ENCODE results near the gene LRRC4. TPM values are rescaled to one million over a fixed set of nuclear protein-coding genes. Genes with fewer than 3 reads are reported as not detected.

Gene LRRC4
- total and polyA plus RNA-seq, 2 donors (not counting 3 experiments of a cell fraction or from before 2014, with no cell fraction given), result 3.8 to 4.2 TPM

GRCh38 chr7:128078309-128078708 is 47.1 kb upstream of the LRRC4 start:
- dilution Hi-C loops (cut with MboI; ENCODE audit: extremely low pct_ligation_motif_present, low sequenced_read_pairs) (no loop called here), intact Hi-C loops (cut with micrococcal nuclease) (no loop called here)
- Histone ChIP-seq H3K4me1 (ENCODE audit: control insufficient read depth, extremely low read depth, insufficient read depth, low read length) (peaks cover 18% of the 10 kb centered on the region), H3K27me3 (ENCODE audit: control insufficient read depth in 2 of 2, insufficient read depth in 2 of 2, low read length in 2 of 2) (no peaks in the 10 kb centered on the region), H3K9me1 (replicated peaks; ENCODE audit: control insufficient read depth, extremely low read depth, insufficient read depth, low read length) (no peaks in the 10 kb centered on the region), H3K4me3 (replicated peaks in 1 of 3; ENCODE audit: insufficient read depth in 1 of 3, low read depth in 1 of 3, low read length in 3 of 3) (no peak overlapping the region), H2AFZ (ENCODE audit: low read depth, low read length) (no peak overlapping the region), H3K9me3 (replicated peaks; ENCODE audit: control insufficient read depth, insufficient read depth, low read length) (no peaks in the 10 kb centered on the region), H3K27ac (ENCODE audit: insufficient read depth, low read depth, low read length) (no peak overlapping the region), H4K20me1 (replicated peaks; ENCODE audit: control insufficient read depth, extremely low read depth, insufficient read depth, low read length) (no peaks in the 10 kb centered on the region), H3K36me3 (ENCODE audit: control insufficient read depth in 2 of 2, extremely low read depth in 1 of 2, insufficient read depth in 2 of 2, low read length in 2 of 2) (peaks cover 3 to 20% of the 10 kb centered on the region in 2 experiments), H3K4me2 (ENCODE audit: insufficient read depth, low read length) (no peak overlapping the region), H3K79me2 (ENCODE audit: control insufficient read depth, insufficient read depth, low read length) (no peaks in the 10 kb centered on the region), H3K9ac (replicated peaks; ENCODE audit: extremely low read depth, insufficient read depth, low read length) (no peak overlapping the region)
- CTCF ChIA-PET, result interaction anchor here (1.0 to 1.9 kb wide), 2 partner anchors 25 to 370 kb away, joined by 3 to 8 read pairs; no protein-coding TSS in a partner anchor
- POLR2A ChIA-PET, result no interaction called here
- BruUV-seq (replicated peaks), result no TSS peak
- TF ChIP-seq POLR2A (IDR thresholded peaks at IDR 0.05; ENCODE audit: low read depth, low read length) (no peak), MYC (IDR thresholded peaks at IDR 0.05; ENCODE audit: low read depth, low read length) (no peak), CTCF (IDR thresholded peaks at IDR 0.05; ENCODE audit: extremely low read depth in 1 of 2, insufficient read depth in 1 of 2, low read depth in 1 of 2, low read length in 2 of 2) (no peak)
- TF ChIP-seq, protein P1, sequence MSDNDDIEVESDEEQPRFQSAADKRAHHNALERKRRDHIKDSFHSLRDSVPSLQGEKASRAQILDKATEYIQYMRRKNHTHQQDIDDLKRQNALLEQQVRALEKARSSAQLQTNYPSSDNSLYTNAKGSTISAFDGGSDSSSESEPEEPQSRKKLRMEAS (IDR thresholded peaks at IDR 0.05; ENCODE audit: insufficient read depth, insufficient read length), result no peak
- DNase-seq (ENCODE audit: low read depth, low spot score), result no peak
- no peak for FAIRE-seq

DNA sequence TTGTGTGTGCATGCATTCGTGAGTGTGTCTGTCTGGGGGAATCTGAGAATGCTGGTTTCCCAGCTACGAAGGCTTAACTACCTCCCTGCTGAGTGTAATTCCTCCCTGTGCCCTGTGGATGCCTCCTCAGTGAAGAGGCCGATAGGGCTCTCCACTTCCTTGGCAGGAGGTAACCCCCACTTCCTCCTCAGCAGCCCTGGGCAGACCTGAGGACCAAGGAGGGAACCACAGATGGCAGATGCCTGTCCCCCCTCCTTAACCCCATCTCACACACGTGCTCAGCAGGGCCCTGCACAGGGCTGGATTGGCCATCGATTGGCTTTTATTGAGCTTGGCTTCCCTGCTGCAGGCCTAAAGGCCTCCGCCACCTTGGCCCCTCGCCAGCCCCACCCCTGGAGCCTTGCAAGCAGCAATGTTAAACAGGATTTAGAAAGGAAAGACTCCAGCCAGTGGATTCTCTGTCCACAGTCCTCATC is 45.6 kb upstream of the LRRC4 start:
- Histone ChIP-seq H2AFZ (ENCODE audit: low read depth, low read length) (no peak overlapping the region), H3K4me1 (ENCODE audit: control insufficient read depth, extremely low read depth, insufficient read depth, low read length) (peaks cover 18% of the 10 kb centered on the region), H3K79me2 (ENCODE audit: control insufficient read depth, insufficient read depth, low read length) (no peaks in the 10 kb centered on the region), H3K9me3 (replicated peaks; ENCODE audit: control insufficient read depth, insufficient read depth, low read length) (no peaks in the 10 kb centered on the region), H3K9ac (replicated peaks; ENCODE audit: extremely low read depth, insufficient read depth, low read length) (no peak overlapping the region), H3K27ac (ENCODE audit: insufficient read depth, low read depth, low read length) (no peak overlapping the region), H3K36me3 (ENCODE audit: control insufficient read depth in 2 of 2, extremely low read depth in 1 of 2, insufficient read depth in 2 of 2, low read length in 2 of 2) (peaks cover 3 to 18% of the 10 kb centered on the region in 2 experiments), H4K20me1 (replicated peaks; ENCODE audit: control insufficient read depth, extremely low read depth, insufficient read depth, low read length) (no peaks in the 10 kb centered on the region), H3K27me3 (ENCODE audit: control insufficient read depth in 2 of 2, insufficient read depth in 2 of 2, low read length in 2 of 2) (no peaks in the 10 kb centered on the region), H3K4me2 (ENCODE audit: insufficient read depth, low read length) (no peak overlapping the region), H3K4me3 (replicated peaks in 1 of 3; ENCODE audit: insufficient read depth in 1 of 3, low read depth in 1 of 3, low read length in 3 of 3) (no peak overlapping the region), H3K9me1 (replicated peaks; ENCODE audit: control insufficient read depth, extremely low read depth, insufficient read depth, low read length) (no peaks in the 10 kb centered on the region)
- FAIRE-seq (peak; percentile 26), DNase-seq (ENCODE audit: low read depth, low spot score) (no peak)
- no TSS peak for BruUV-seq (replicated peaks)
- intact Hi-C loops (cut with micrococcal nuclease), result no loop called here
- ChIA-PET CTCF (interaction anchor here (1.0 to 2.6 kb wide), 4 partner anchors 8 to 369 kb away, joined by 3 to 10 read pairs (median 6); no protein-coding TSS in a partner anchor), POLR2A (no interaction called here)
- TF ChIP-seq MYC (IDR thresholded peaks at IDR 0.05; ENCODE audit: low read depth, low read length) (no peak), FOS (IDR thresholded peaks at IDR 0.05; ENCODE audit: borderline replicate concordance, insufficient read depth, low read length) (no peak)
- dilution Hi-C loops (cut with MboI; ENCODE audit: extremely low pct_ligation_motif_present, low sequenced_read_pairs), result no loop called here
